ENCODE measurements around the gene OR6B1. TPM values are rescaled to one million over a fixed set of nuclear protein-coding genes. Genes with fewer than 3 reads are reported as not detected.

Gene OR6B1
- total and polyA plus RNA-seq, 2 of the 8 experiments (the other 6 are each of a cell fraction or from before 2014, with no cell fraction given) = not detected

GRCh38 chr7:144050093-144050492, 50.0 kb downstream of the OR6B1 start:
- H2BK12ac ChIP-seq (ENCODE audit: low read depth, low read length) = no peak overlapping the region
- no peak overlapping the region for H2AFZ ChIP-seq (ENCODE audit: low read length)
- no peaks in the 10 kb centered on the region for H3K9me3 ChIP-seq (ENCODE audit: insufficient read depth in 2 of 2, low read depth in 1 of 2, low read length in 1 of 2)
- no peak overlapping the region for H3K27ac ChIP-seq (ENCODE audit: low read depth, low read length)
- no peak overlapping the region for H3K14ac ChIP-seq (ENCODE audit: insufficient read length)
- CTCF ChIA-PET (ENCODE audit: partially characterized antibody) = no interaction called here
- H3K23me2 ChIP-seq (ENCODE audit: low read depth, low read length) = no peaks in the 10 kb centered on the region; the same call in 1 of the 2 replicates
- H2AK5ac ChIP-seq (ENCODE audit: low read depth, low read length) = no peak overlapping the region
- DNase-seq (ENCODE audit: low read depth in 1 of 2, low spot score in 2 of 2) = no peak
- no peak overlapping the region for H2BK20ac ChIP-seq (ENCODE audit: low read length)
- no peak overlapping the region for H4K5ac ChIP-seq (ENCODE audit: insufficient read length, low read depth, low read length)
- H3K4me3 ChIP-seq (ENCODE audit: extremely low read depth in 1 of 4, insufficient read depth in 2 of 4, low read depth in 3 of 4, low read length in 4 of 4) = no peak overlapping the region
- H3K4me2 ChIP-seq (ENCODE audit: insufficient read depth in 1 of 2, low read depth in 2 of 2, low read length in 2 of 2) = no peak overlapping the region
- no peak overlapping the region for H3K56ac ChIP-seq (replicated peaks; ENCODE audit: insufficient read length, low read depth, low read length)
- FAIRE-seq = no peak
- H4K8ac ChIP-seq (ENCODE audit: extremely low read depth, insufficient read depth, low read length) = no peak overlapping the region
- POLR2A ChIA-PET (ENCODE audit: partially characterized antibody) = no interaction called here
- no peak overlapping the region for H3K18ac ChIP-seq (ENCODE audit: extremely low read depth, low read length)
- H3K23ac ChIP-seq (ENCODE audit: insufficient read length) = no peak overlapping the region
- H4K20me1 ChIP-seq (replicated peaks in 1 of 2; ENCODE audit: control insufficient read depth in 1 of 2, insufficient read depth in 2 of 2, low read length in 2 of 2) = no peaks in the 10 kb centered on the region
- H2BK15ac ChIP-seq (ENCODE audit: low read length) = no peak overlapping the region
- no peaks in the 10 kb centered on the region for H3K36me3 ChIP-seq (ENCODE audit: control insufficient read depth in 2 of 4, insufficient read depth in 4 of 4, low read length in 3 of 4)
- TF ChIP-seq BRCA1 (IDR thresholded peaks at IDR 0.05; ENCODE audit: low read depth, low read length) = no peak
- TF ChIP-seq CBX8 (IDR thresholded peaks at IDR 0.05; ENCODE audit: borderline replicate concordance, low read depth, low read length) = no peak
- no peak for TF ChIP-seq TEAD4 (IDR thresholded peaks at IDR 0.05; ENCODE audit: low read depth, low read length)
- TF ChIP-seq PHF8 (conservative IDR thresholded peaks at IDR 0.05; ENCODE audit: low read depth, low read length) = no peak
- TF ChIP-seq SRF (IDR thresholded peaks at IDR 0.05; ENCODE audit: low read depth, low read length) = no peak
- TF ChIP-seq SP4 (IDR thresholded peaks at IDR 0.05; ENCODE audit: low read length) = no peak
- TF ChIP-seq SAP30 (IDR thresholded peaks at IDR 0.05; ENCODE audit: insufficient read depth, insufficient replicate concordance, low read length) = no peak
- no peak for TF ChIP-seq ASH2L (IDR thresholded peaks at IDR 0.05; ENCODE audit: low read length)
- TF ChIP-seq SIRT6 (IDR thresholded peaks at IDR 0.05; ENCODE audit: low read length) = no peak
- TF ChIP-seq RFX5 (IDR thresholded peaks at IDR 0.05; ENCODE audit: borderline replicate concordance, low read depth, low read length) = no peak
- no peak for TF ChIP-seq SIX5 (IDR thresholded peaks at IDR 0.05; ENCODE audit: low read depth, low read length)
- TF ChIP-seq TCF12 (IDR thresholded peaks at IDR 0.05; ENCODE audit: low read depth, low read length) = no peak
- TF ChIP-seq SIN3A (conservative IDR thresholded peaks at IDR 0.05 in 1 of 2, IDR thresholded peaks at IDR 0.05 in 1 of 2; ENCODE audit: low read depth in 1 of 2, low read length in 2 of 2) = no peak
- no peak for TF ChIP-seq ATF2 (IDR thresholded peaks at IDR 0.05; ENCODE audit: low read length)
- H4K91ac ChIP-seq (replicated peaks; ENCODE audit: insufficient read length, low read length) = no peak overlapping the region
- H3K79me1 ChIP-seq (ENCODE audit: low read depth, low read length) = no peaks in the 10 kb centered on the region
- 90% methylated on average over 3 of the region's 3 CpGs; no CpG with 5 or more reads in 1 of the 2 experiments for WGBS, 2 experiments (ENCODE audit: extremely low coverage in 1 of 2, insufficient coverage in 1 of 2, insufficient read length in 1 of 2, insufficient replicate concordance in 2 of 2, low coverage in 1 of 2, low lambda C conversion rate in 2 of 2, missing lambda C conversion rate in 1 of 2)
- H2BK120ac ChIP-seq (replicated peaks; ENCODE audit: low read depth, low read length) = no peak overlapping the region
- no peak overlapping the region for H3K4ac ChIP-seq (replicated peaks; ENCODE audit: insufficient read length, low read depth, low read length)
- H3K27me3 ChIP-seq (replicated peaks in 1 of 4; ENCODE audit: control insufficient read depth in 3 of 4, extremely low read depth in 1 of 4, insufficient read depth in 3 of 4, low read length in 3 of 4) = no peaks in the 10 kb centered on the region
- H3K4me1 ChIP-seq (replicated peaks in 1 of 4; ENCODE audit: control insufficient read depth in 3 of 4, insufficient read depth in 4 of 4, low read length in 3 of 4) = no peaks in the 10 kb centered on the region
- no peaks in the 10 kb centered on the region for H3K79me2 ChIP-seq (ENCODE audit: control insufficient read depth in 1 of 2, insufficient read depth in 2 of 2, low read length in 2 of 2)
- no peak overlapping the region for H3K9ac ChIP-seq (replicated peaks in 1 of 4; ENCODE audit: extremely low read depth in 1 of 4, low read depth in 3 of 4, low read length in 3 of 4)
- H2BK5ac ChIP-seq (ENCODE audit: low read depth, low read length) = no peak overlapping the region

Data from H1 (cell line).